HEK293 (cell line): Measurements from ENCODE around the gene SCYGR8.

ENCODE experiments used
- CTCF ChIA-PET: fragments of 350-600 bp; formaldehyde crosslinking; extraction: SDS; loops from one replicate; lab custom pipeline; 2021; ENCODE audit warnings: antibody characterized with exemption; lab: Yijun Ruan, JAX
- POLR2A ChIA-PET: fragments of 300-600 bp; formaldehyde crosslinking; extraction: SDS; loops from one replicate; lab custom pipeline; 2020; ENCODE audit warnings: antibody characterized with exemption, inconsistent platforms; lab: Yijun Ruan, JAX
- H3K27ac ChIP-seq: fragments of 200-500 bp; sonication (Bioruptor generic); 2 replicates; pipeline ENCODE4 v1.5.1; 2014; ENCODE audit warnings: low read depth, low read length, control low read depth, inconsistent platforms; ENCODE audit errors: extremely low read depth
- H3K36me3 ChIP-seq, 2 experiments: fragments of 200-500 bp in 1 of 2; sonication (Bioruptor generic) in 1 of 2; 1 replicate in 1 of 2; 2 replicates in 1 of 2; pipeline ENCODE4 v1.5.1; 2014 to 2017; ENCODE audit warnings: inconsistent platforms in 2 of 2, low read length in 2 of 2; ENCODE audit not compliant: control insufficient read depth in 2 of 2, insufficient read depth in 1 of 2
- H3K4me1 ChIP-seq: fragments of 200-500 bp; sonication (Bioruptor generic); 2 replicates; pipeline ENCODE4 v1.5.1; 2014; ENCODE audit warnings: mild to moderate bottlenecking, low read length, inconsistent platforms; ENCODE audit not compliant: control insufficient read depth, insufficient read depth
- H3K4me3 ChIP-seq: 2 replicates; pipeline ENCODE4 v1.5.1; 2011; ENCODE audit warnings: low read depth, mild to moderate bottlenecking, control low read depth, low read length, moderate library complexity
- H3K9me3 ChIP-seq: fragments of 200-500 bp; sonication (Bioruptor generic); 2 replicates; pipeline ENCODE4 v1.5.1; 2014; ENCODE audit warnings: low read depth, low read length, inconsistent platforms; ENCODE audit not compliant: control insufficient read depth, insufficient read depth
- KLF7 ChIP-seq: fragments of 450-650 bp; formaldehyde crosslinking; IDR thresholded peaks from 2 replicates; pipeline ENCODE4 v1.5.1; 2016; ENCODE audit warnings: missing biosample characterization, missing genetic modification characterization, borderline replicate concordance
- PRDM4 ChIP-seq: fragments of 450-650 bp; formaldehyde crosslinking; IDR thresholded peaks from 2 replicates; pipeline ENCODE4 v1.5.1; 2017; ENCODE audit warnings: missing biosample characterization, missing genetic modification characterization
- ZBTB11 ChIP-seq: fragments of 450-650 bp; formaldehyde crosslinking; conservative IDR thresholded peaks from 2 replicates; pipeline ENCODE4 v1.5.1; 2016; ENCODE audit warnings: low read depth, missing biosample characterization, missing genetic modification characterization
- ZBTB6 ChIP-seq: fragments of 450-650 bp; formaldehyde crosslinking; IDR thresholded peaks from 2 replicates; pipeline ENCODE4 v1.5.1; 2017; ENCODE audit warnings: missing biosample characterization, missing genetic modification characterization
- ZFP41 ChIP-seq: fragments of 450-650 bp; formaldehyde crosslinking; IDR thresholded peaks from 2 replicates; pipeline ENCODE4 v1.5.1; 2016; ENCODE audit warnings: missing biosample characterization, missing genetic modification characterization, borderline replicate concordance
- ZNF169 ChIP-seq: fragments of 450-650 bp; formaldehyde crosslinking; IDR thresholded peaks from 2 replicates; pipeline ENCODE4 v1.5.1; 2016; ENCODE audit warnings: missing biosample characterization, missing genetic modification characterization
- ZNF19 ChIP-seq: fragments of 450-650 bp; formaldehyde crosslinking; IDR thresholded peaks from 2 replicates; pipeline ENCODE4; 2016; ENCODE audit warnings: missing biosample characterization, missing genetic modification characterization, low read depth
- ZNF37A ChIP-seq: fragments of 450-650 bp; IDR thresholded peaks from 2 replicates; pipeline ENCODE4 v1.5.1; 2018; ENCODE audit warnings: missing biosample characterization, missing genetic modification characterization
- ZNF404 ChIP-seq: fragments of 450-650 bp; formaldehyde crosslinking; IDR thresholded peaks from 2 replicates; pipeline ENCODE4 v1.5.1; 2017; ENCODE audit warnings: missing biosample characterization, missing genetic modification characterization
- ZNF518A ChIP-seq: fragments of 450-650 bp; formaldehyde crosslinking; conservative IDR thresholded peaks from 2 replicates; pipeline ENCODE4 v1.5.1; 2016; ENCODE audit warnings: low read depth, missing biosample characterization, missing genetic modification characterization
- ZNF580 ChIP-seq: fragments of 450-650 bp; formaldehyde crosslinking; IDR thresholded peaks from 2 replicates; pipeline ENCODE4 v1.5.1; 2016; ENCODE audit warnings: missing biosample characterization, missing genetic modification characterization
- ZNF677 ChIP-seq: fragments of 450-650 bp; IDR thresholded peaks from 2 replicates; pipeline ENCODE4 v1.5.0; 2018; ENCODE audit warnings: missing biosample characterization, mild to moderate bottlenecking, missing genetic modification characterization, moderate library complexity
- ZSCAN18 ChIP-seq: fragments of 450-650 bp; formaldehyde crosslinking; IDR thresholded peaks from 2 replicates; pipeline ENCODE4 v1.5.1; 2016; ENCODE audit warnings: missing biosample characterization, missing genetic modification characterization
- ZSCAN4 ChIP-seq: fragments of 450-650 bp; formaldehyde crosslinking; IDR thresholded peaks from 2 replicates; pipeline ENCODE4 v1.5.1; 2017; ENCODE audit warnings: missing biosample characterization, missing genetic modification characterization

The SCYGR8 gene

GRCh38 chr2:227774011-227774624, 28.4 kb downstream of the SCYGR8 start:
- H3K4me1 ChIP-seq: no peaks in the 10 kb centered on the region
- TF ChIP-seq ZNF580 (tag by site-specific recombination) (no peak), PRDM4 (tag by site-specific recombination) (no peak), ZSCAN4 (tag by site-specific recombination) (no peak)
- H3K9me3 ChIP-seq: no peaks in the 10 kb centered on the region
- no peak overlapping the region for H3K27ac ChIP-seq
- H3K4me3 ChIP-seq: no peak overlapping the region
- ChIA-PET CTCF (interaction anchor here (0.6 to 1.6 kb wide), 8 partner anchors 32 to 1064 kb away, joined by 3 to 9 read pairs (median 4); no protein-coding TSS in a partner anchor), POLR2A (no interaction called here)
- H3K36me3 ChIP-seq: no peaks in the 10 kb centered on the region

GRCh38 chr2:227774895-227775842, 29.5 kb downstream of the SCYGR8 start:
- H3K9me3 ChIP-seq: no peaks in the 10 kb centered on the region
- no peak overlapping the region for H3K27ac ChIP-seq
- H3K4me3 ChIP-seq: no peak overlapping the region
- ChIA-PET CTCF (interaction anchor here (0.7 to 2.2 kb wide), 6 partner anchors 9 to 94 kb away, joined by 3 to 9 read pairs (median 4); no protein-coding TSS in a partner anchor), POLR2A (no interaction called here)
- no peaks in the 10 kb centered on the region for H3K36me3 ChIP-seq
- TF ChIP-seq ZNF169 (no peak), ZNF37A (tag by site-specific recombination) (no peak), ZNF404 (tag by site-specific recombination) (no peak), ZBTB11 (tag by site-specific recombination) (no peak), ZNF518A (tag by site-specific recombination) (no peak), ZFP41 (tag by site-specific recombination) (no peak), ZNF19 (tag by site-specific recombination) (no peak), KLF7 (tag by site-specific recombination) (no peak), ZSCAN18 (tag by site-specific recombination) (no peak), ZBTB6 (tag by site-specific recombination) (no peak), ZNF677 (tag by site-specific recombination) (no peak)
- no peaks in the 10 kb centered on the region for H3K4me1 ChIP-seq
